Adipocyte (in vitro differentiated cells): ENCODE results near the gene PIM1.

Experiments
- DNase-seq: peaks from one replicate; pipeline ENCODE4 v3.0.0-alpha.2; 2015; ENCODE audit warnings: low read depth
- H3K27me3 ChIP-seq: replicated peaks from 2 replicates; pipeline ENCODE4 v1.7.0; 2013; ENCODE audit warnings: mild to moderate bottlenecking, low read length, moderate library complexity; ENCODE audit not compliant: control insufficient read depth, insufficient read depth
- H3K36me3 ChIP-seq: 2 replicates; pipeline ENCODE4 v1.7.0; 2013; ENCODE audit warnings: low read length, mild to moderate bottlenecking, moderate library complexity; ENCODE audit not compliant: control insufficient read depth, insufficient read depth, severe bottlenecking
- H3K4me1 ChIP-seq: 2 replicates; pipeline ENCODE4 v1.7.0; 2013; ENCODE audit warnings: mild to moderate bottlenecking, low read length, moderate library complexity; ENCODE audit not compliant: control insufficient read depth, insufficient read depth
- H3K4me3 ChIP-seq: 2 replicates; pipeline ENCODE4 v1.7.0; 2013; ENCODE audit warnings: mild to moderate bottlenecking, low read length, moderate library complexity
- H3K9ac ChIP-seq: 2 replicates; pipeline ENCODE4 v1.7.0; 2013; ENCODE audit warnings: mild to moderate bottlenecking, low read length, moderate library complexity
- H3K9me3 ChIP-seq: 2 replicates; pipeline ENCODE4 v1.7.0; 2013; ENCODE audit warnings: mild to moderate bottlenecking, low read length, moderate library complexity; ENCODE audit not compliant: control insufficient read depth

The PIM1 gene

GRCh38 chr6:37222125-37222967, 52.4 kb downstream of the PIM1 start:
- H3K4me3 ChIP-seq: peak overlapping the region; percentile 84
- peaks cover 4% of the 10 kb centered on the region for H3K4me1 ChIP-seq
- H3K9ac ChIP-seq: peak overlapping the region; percentile 68
- peak; percentile 77 for DNase-seq
- H3K27me3 ChIP-seq: no peaks in the 10 kb centered on the region
- no peaks in the 10 kb centered on the region for H3K9me3 ChIP-seq
- no peaks in the 10 kb centered on the region for H3K36me3 ChIP-seq

- H3K36me3 ChIP-seq: no peaks in the 10 kb centered on the region
- no peaks in the 10 kb centered on the region for H3K9me3 ChIP-seq
- H3K4me3 ChIP-seq: peak overlapping the region; percentile 84
- peaks cover 4% of the 10 kb centered on the region for H3K4me1 ChIP-seq
- no peak for DNase-seq
- H3K27me3 ChIP-seq: no peaks in the 10 kb centered on the region
- H3K9ac ChIP-seq: peak overlapping the region; percentile 68
These were observed 53.0 kb downstream of the PIM1 start for GRCh38 chr6:37222992-37223391.
